Stimulated activated CD4-positive, alpha-beta T cell treated with anti-CD3 and anti-CD28 coated beads, Interleukin-4, amount 100 ng/mL, for 1 hour (primary cell): Measurements from ENCODE around the gene MOSPD3.
"Not testable (repeated sequence)": the region's sequence is repeated elsewhere in the genome, so short reads cannot be mapped to it uniquely, and the experiment has no call there.

Source experiments
- DNase-seq: peaks from one replicate; pipeline ENCODE4 v3.0.0-alpha.2; 2020

Gene MOSPD3, protein sequence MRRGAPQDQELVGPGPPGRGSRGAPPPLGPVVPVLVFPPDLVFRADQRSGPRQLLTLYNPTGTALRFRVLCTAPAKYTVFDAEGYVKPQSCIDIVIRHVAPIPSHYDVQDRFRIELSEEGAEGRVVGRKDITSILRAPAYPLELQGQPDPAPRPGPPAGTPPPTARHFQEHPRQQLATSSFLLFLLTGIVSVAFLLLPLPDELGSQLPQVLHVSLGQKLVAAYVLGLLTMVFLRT

DNA sequence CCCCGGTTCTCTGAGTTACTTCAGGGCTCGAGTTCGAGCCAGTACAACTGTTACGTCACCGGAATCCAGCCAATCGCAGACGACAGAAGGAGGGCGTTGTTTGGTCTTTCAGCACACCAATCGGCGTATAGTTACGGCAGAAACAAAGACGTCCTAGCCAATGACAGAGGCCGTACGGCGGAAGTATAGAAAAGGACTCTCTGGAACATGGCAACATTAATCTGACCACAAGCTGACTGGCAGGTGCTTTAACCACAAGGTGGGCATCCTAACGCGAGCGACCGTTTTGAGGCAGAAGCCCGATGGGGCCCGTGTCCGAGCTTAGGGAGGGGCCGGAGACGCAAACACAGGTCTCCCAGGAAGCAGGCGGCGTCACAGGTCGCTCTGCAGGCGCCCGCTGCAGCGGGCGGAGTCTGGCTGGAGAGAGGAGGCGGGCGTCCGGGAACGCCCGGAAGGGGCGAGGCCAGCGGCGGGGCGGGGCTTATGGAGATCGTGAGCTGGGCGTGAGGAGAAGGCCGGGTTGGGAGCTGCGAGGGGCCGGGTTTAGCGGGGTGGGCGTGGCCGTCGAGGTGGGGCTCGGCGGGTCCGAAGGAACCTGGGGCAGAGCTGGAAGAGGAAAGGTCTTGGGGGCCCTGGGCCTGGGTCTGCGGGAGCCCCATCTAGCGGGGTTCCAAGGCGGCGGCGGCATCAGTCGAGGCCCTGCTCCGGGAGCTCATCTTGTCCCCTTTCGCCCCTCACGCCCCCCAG lies at the start of gene MOSPD3:
Gene MOSPD3 (plus strand): TSS at position 558 of the 747 bp plus-strand sequence. CDS start 252 bp downstream, outside the sequence.
- peak; percentile 99 for DNase-seq

DNA sequence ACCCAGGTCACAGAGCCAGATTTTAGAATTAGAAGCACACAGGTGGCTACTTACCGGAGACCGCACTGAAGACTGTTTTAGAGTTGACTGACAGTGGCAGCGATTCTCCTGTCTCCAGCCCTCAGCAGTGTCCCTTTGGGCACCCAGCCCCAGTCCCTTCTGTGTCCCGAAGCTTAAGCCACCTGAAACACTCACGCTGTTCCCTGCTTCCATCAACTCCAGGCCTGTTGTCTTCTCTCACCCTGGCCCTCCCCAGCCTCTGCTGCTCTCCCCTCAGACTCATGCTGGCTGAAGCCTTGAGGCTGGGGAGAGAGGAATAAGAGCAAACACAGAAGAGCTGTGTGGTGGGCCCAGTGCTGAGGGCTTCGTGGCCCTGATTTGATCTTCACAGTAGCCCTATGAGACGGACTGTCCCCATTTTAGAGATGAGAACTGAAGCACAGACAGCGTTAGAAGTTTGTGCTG lies 49.2 kb upstream of the MOSPD3 start:
- DNase-seq: no peak

DNA sequence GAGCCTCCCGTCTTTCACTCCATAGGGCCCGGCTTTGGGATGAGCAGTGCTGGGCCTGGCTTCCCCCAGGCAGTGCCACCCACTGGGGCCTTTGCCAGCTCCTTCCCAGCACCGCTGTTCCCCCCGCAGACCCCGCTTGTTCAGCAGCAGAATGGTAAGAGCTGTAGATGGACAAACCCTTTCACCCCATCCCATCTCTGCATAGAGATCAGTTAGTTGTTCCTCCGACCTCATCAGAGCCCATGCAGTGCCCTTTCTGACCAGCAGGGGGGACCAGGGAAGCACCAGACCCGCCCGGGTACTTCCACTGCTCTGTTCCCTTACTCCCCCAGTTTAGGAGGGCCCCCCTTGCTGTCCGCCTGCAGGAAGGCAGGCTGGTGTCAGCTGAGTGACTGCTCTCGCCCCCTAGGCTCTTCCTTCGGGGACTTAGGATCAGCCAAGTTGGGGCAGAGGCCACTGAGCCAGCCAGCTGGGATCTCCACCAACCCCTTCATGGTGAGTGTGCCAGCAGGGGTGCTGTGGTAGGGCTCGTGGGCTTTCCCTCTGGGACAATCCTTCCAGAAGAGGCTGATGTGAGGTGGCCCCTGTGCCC lies 48.4 kb upstream of the MOSPD3 start:
- DNase-seq: peak; percentile 88

DNA sequence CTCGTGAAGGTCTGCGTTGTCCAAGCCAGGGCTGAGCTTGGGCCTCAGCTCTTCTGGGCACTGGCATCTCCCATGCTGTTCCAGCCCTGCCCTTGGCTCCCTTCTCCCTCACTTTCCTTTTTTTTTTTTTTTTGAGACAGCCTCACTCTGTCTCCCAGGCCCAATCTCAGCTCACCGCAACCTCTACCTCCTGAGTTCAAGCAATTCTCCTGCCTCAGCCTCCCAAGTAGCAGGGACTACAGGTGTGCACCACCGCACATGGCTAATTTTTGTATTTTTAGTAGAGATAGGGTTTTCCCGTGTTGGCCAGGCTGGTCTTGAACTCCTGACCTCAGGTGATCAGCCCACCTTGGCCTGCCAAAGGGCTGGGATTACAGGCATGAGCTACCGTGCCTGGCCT lies 47.9 kb upstream of the MOSPD3 start:
- not testable (repeated sequence) for DNase-seq

DNA sequence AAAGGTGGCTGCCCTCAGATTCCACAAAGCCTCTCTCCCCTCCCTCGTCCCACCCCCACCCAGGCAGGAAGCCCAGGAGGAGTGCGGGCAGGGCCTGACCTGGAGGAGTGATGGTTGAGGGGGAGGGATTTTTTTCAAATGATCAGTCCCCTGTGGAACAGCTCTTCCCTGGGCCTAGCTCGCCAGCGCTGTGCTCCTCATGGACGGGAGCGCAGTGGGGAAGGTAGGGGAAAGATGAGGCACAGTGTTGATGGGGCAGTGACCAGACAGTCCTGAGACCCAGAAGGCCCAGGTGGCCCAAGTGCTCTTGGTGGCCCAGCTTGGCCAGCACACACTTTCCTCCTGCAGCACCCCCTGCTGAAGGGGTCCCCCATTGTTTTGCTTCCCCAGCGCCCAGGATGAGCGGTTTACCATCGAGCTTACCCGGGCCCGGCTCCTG lies 47.2 kb upstream of the MOSPD3 start:
- DNase-seq: no peak

DNA sequence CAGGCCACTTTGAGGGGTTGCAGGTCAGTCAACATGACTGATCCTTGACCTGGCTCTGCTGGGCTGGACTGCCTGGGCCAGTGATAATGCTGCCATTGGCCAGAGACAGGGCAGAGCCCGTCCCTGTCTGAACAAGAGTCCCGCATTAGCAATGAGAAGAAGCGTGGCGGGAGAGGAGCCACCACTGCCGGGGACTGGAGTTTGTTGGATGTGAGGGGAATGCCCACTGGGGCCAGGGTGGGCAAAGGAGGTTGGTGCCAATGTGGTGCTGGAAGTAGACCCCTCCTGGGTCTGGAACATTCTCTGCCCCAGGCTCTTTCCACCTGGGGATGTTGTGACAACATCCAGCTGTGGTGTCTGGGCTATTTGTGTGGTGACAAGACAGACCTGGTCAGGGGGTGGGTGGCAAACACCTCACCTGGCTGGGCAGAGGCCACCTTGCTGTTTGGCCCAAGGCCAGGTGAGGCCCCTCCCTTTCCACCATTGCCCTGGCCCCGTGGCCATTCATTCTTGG lies 46.3 kb upstream of the MOSPD3 start:
- DNase-seq: no peak

DNA sequence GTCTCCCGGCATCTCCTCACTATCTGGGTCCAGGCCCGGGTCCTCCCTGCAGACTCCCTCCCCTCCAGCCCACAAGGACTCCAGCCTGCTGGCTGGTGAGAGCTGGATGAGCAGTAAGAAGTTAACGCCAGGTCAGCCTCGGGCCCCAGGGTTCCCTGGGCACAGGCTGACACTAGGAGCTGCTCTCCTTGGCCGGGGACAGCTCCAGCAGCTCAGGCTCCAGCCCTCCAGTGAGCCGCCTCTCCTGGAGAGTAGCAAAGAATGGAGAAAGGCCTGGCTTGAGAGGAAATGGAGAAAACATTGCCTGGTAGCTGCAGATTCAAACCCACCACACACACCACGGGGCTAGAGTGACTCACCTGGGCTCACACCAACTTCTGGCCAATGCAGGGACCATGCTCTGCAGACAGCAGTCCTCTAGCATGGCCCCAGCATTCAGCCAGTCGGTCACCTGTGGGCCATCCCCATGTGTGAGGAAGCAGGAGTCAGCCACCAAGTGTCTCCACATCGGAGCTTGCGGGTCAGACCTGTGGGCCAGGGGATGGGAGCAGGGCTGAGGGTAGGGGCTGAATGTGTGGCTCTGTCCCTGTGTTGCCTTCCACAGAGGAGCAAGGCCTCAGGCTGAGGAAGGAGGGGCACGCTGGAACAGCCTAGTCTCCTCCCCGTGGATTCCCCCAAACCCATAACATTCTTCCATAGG lies 45.2 kb upstream of the MOSPD3 start:
- no peak for DNase-seq

DNA sequence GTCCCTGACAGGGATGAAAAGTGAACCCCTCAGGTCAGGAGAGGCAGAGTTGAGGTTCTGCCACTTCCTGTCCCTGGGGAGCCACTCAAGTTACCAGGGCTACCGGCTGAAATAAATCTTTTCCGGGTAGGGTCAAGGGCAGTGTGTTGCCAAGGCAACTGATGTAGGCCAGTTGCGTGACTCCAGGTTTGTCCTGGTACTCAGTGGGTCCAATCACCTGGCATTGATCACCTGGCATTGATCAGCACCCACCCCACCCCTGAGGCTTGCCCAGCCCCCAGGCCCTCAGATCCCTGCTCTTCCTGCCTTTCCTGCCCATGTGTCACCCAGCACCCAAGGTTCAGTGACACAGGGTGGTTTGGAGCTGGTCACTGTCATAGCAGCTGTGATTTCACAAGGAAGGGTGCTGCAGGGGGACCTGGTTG lies 44.6 kb upstream of the MOSPD3 start:
- DNase-seq: no peak

DNA sequence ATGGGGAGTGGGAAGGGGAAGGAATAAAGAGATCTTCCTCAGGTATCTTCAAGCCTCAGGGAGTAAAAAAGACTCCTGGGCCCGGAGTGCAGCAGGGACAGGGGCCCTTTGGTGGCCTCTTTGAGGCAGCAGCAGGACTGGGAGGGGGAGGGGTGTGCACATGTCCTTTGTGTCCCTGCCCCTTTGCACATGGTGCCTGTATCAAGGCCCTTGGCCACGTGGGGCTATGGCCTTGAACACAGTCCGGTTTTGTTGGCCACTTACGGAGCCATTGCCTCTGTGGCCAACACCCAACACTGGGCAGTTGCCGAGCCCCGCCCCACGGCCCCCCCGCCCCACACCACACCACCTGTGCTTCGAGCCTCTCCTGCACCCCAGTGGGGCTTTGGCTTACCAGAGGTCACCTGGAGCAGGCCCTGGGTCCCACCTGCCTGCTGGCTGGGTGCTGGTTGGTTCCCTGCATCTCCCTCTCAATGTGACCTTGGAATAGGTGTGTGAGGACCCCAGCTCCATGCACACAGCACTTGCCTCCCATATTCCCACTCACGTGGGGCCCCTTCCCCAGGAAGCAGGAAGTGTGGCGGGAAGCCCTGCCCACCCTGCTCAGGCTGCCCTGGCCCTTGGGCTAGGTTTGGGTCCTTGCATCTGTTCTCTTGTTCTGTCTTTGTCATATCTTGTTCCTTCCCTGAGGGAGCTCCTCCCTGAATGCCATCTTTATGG lies 44.0 kb upstream of the MOSPD3 start:
- DNase-seq: no peak

DNA sequence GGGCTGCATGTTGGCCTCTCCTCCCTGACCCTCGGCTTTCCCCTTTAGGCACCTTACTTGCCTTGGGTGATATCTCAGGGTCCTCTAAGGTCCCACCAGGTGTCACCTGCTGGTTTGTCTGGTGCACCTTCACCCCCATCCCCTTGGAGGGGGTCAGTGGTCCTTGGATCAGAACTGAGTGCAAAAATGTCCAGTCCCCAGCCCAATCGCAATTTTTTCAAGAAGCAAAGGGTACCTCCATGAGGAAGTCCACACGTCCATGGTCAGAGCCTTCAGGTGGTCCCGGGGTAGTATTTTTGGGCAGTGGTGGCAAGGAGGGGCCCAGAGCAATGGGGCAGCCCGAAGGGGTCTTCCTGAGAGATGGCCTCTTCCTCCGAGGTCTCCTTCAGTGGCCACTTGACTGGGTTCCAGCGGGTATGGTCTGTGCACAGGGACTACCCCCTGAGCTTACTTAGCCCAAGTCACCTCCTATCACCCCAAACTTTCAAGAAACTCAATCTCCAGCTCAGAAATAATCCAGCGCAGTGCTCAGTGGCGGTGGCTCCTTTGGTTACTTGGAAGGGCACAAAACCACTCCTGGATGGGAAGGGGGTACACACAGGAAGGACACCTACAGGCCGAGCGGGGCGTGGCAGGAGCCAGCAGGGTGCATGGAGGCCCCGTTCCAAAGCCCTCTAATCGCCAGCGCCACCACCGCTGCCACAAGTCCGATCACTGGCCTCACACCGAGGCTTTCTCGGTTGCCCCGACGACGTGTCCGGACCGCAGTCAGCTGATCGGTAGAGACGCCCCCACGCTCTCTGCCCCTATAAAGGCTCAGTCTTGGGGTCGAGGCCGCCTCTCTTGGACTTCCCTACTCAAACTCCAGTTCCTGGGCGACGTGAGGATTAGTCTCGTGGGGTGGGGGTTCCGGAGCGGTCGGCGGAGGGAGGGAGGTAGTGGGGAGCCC lies 43.2 kb upstream of the MOSPD3 start:
- peak; percentile 50 for DNase-seq

DNA sequence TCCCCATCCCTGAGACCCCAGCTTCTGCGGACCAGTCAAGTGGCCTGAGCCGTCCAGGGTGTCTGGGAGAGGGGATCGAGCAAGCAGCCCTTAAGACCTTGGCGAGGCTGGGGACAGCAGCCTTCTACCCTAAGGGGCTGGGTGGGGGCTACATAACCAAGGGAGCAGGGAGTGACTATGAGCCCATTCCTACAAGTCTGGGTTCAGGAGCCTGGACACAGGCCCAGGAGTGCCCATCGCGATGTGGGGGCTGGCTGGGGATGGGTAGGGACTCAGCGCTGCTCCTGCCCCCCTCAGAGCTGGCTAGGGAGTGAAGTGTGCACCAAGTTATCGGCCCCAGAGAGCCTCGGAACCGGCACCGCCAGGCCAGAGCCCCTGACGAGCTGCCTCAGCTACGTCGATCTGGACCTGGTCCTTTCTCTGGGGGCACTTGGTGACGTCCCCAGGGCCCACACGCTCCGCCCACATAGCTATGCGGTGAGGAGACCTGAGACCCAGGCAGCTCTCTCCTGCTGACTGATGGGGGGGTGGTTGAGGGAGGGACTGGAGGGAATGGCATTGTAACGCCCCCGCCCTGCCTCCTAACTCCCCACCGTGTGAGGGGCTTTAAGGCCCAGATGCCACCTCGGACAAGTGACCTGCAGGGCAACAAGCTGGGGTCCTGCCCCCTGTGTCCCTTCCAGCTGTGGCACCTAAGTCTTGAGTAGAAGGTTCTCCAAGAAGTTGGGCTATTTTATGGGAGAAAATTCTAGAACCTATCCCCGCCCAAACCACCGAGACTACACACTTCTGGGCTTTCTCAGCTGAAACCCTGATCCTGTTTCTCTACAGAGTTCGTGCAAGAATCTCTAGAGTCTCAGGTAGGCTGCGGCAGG lies 41.1 kb upstream of the MOSPD3 start:
- DNase-seq: no peak

DNA sequence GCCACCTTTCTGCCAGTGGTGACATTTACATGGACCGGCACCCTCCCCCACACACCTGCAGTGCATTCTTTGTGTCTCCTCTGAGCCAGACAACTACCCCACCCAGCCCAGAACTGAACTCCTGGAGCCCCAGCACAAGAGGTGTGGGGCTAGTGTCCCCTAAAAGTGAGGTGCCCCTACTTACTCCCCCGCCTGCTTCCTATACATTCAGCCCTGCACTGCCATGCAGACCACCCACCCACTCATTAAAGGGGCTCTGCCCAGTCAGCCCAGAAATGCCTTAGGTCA lies 40.6 kb upstream of the MOSPD3 start:
- no peak for DNase-seq

DNA sequence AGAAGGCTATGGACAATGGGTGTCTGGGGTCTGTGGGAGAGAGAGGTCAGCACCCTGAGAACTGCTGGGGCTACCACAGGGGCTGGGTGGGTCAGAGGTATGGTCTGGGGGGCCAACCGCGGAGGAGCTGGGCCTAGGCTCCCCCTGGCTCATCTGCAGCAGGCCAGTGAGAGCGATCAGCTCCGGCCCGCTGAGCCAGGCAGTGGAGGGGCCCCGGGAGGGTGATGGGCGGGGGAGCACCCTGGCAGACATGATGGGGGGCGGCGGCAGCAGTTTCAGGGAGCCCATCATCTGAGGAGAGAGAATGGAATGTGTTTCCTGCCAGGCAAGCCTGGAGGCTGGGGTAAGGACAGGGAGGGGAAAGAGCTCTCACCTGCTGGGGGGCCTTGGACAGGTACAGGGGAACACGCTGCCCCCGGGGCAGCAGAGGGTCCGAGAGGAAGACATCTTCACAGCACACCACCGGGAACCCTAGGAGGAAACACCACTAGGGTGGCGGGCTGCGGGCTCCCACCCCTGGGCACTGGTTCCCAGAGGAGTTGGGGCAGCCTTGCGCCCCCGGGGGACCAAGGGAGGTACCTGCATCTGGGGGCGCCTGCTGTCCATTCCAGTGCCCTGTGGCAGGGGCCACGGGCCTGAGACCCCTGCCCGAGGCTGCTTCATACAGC lies 39.9 kb upstream of the MOSPD3 start:
- DNase-seq: no peak

DNA sequence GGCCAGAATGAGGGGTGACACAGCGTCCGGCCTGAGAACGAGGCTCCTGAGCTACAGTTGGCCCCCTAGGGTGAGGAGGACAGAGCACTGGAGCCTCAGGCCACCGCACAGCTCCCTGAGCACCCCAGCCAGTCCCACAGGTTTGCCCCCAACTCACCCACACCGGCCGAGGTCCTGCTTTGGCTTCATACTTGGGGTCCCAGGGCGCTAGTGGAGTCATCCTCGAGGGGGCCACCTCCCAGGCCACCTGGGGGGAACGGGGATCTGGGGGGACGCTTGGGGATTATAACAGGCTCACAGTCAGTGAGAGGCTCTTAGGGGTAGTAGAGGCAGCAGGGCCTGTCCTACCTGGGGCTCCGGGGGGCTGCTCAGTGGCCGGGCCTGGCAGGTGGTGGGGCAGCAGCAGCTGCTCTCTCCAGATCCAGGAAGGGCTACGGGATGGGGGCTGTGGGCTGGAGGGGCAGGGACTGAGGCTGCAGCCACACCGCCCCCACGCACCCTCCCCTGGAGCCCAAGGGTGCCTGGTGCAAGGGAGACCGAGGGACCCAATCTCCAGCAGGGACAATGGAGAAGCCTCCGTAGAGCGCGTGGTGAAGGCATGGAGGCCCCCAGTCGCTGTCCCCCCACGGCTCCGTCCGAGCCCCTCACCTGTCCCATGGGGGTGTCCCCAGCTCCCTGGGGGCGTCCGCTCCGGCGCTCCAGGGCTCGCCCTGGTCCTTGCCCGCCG lies 39.2 kb upstream of the MOSPD3 start:
- DNase-seq: no peak

DNA sequence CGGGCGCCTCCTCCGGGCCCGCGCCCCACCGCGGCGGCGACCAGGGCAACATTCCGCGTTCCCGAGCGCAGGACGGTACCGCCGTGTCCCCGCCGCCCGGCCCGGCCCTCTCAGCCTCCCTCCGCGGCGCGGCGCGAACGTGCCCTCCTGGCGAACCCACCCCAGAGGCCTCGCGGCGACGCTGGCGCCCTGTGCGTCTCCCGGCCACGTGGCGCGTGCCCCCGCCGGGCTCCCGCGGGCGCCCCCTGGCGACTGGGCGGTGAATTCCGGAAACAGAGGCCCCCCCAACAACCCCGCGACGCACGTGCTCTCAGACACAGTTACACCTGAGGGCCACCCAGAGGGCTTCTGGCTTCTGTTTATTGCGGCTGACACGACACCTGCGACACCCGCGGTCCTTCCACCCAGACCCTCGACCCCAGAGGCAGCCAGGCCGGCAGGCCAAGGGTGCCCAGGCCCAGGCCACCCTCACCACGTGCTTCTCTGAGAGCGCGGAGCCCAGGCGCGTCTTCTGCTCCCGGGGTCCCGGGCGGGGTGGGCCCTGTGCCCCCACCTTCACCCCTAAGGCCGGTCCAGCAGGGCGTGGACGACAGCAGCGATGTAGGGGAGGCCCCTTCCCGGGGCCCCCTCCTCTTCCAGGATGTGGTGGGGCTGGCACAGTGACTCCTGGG lies 38.5 kb upstream of the MOSPD3 start, which contains the start of gene SAP25:
Gene SAP25 (minus strand): TSS at position 210 of the 671 bp plus-strand sequence. CDS start 158 bp downstream, at position 52.
- no peak for DNase-seq

DNA sequence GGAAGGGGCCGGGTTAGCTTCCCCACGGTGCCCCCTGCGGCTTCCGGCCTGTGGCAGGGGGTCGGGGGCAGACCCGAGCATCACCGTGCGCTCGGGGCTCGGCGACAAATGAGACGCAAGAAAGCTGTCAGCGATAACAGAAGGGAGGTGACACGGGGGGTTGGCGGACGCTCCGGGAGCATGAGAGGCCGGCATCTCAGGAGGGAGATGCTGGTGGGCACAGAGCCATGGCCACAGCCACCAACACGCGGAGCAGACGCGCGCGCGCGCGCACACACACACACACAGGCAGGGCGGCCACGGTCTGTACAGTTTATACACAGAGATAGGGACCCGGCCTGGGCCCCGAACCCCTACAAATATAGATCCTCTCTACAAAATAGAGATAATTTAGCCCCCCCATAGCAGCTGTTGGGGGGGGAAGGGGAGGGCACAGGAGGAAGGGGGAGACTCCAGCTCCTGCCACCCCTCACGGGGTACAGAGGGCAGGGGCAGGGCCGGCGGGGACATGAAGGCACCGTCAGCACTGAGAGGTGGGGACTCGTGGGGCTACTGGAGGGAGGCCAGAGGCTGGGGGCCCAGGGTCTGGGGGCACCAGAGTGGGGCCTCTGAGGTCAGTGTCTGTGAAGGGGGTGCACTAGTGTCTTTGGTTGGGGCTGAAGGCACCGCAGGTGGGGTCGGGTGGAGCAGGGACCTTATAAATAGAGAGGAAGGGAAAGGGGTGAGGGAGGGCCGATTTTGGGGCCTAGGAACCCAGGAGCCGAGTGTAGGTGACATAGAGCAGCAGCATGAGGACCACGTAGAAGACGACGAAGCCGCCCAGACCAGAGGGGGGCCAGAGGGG lies 37.8 kb upstream of the MOSPD3 start:
- DNase-seq: no peak

DNA sequence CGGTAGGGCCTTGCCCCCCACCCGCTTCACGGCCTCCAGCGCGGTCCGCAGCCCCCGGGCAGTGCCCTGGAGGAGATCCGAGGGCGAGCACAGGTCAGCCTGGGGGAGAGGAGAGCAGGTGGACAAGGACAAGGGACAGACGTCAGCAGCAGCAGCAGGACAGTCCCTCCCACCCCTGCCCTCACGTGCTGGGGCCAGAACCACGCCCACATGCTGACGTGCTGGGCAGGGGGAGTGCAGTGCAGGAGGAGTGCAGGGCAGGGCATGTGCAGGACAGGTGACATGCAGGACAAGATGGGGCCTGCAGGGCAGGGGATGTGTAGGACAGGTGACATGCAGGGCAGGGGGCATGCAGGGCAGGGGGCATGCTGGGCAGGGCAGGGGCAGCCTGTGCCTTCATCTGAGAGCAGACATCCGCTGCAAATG lies 37.1 kb upstream of the MOSPD3 start:
- DNase-seq: no peak
